Omental fat pad (tissue), 4 donors: ENCODE measurements around the gene UNC5A. TPM values are rescaled to one million over a fixed set of nuclear protein-coding genes. Genes with fewer than 3 reads are reported as not detected.

Experiments used
- ATAC-seq: fragments of 150-250 bp; one replicate; pipeline ENCODE4 v1.9.1; 2016; ENCODE audit warnings: mild to moderate bottlenecking, moderate library complexity; ENCODE audit not compliant: low FRiP score
- DNase-seq: peaks from one replicate; pipeline ENCODE4 v3.0.0-alpha.2; 2019; ENCODE audit warnings: low spot score
- CTCF ChIP-seq, 3 donors: fragments of 450-650 bp; IDR thresholded peaks; one replicate each; pipeline ENCODE4 v1.5.1; 2016 to 2017; ENCODE audit warnings: antibody characterized with exemption in 3 of 3, mild to moderate bottlenecking in 3 of 3, moderate library complexity in 2 of 3
- total RNA-seq, 4 donors: library from RNA; depleted of rRNA; stranded (reverse); fragments of >200 nt; gene quantifications; one replicate each; pipeline ENCODE4 v1.1.0, GENCODE V29; 2016

UNC5A gene
- total RNA-seq, 4 donors from 2014 or later = 0.12 to 0.75 (median 0.28) TPM; not detected in 1

- ATAC-seq (no peak), DNase-seq (no peak)
- TF ChIP-seq CTCF (IDR thresholded peaks at IDR 0.05) = no peak
Measured at GRCh38 chr5:176794509-176794908, 15.8 kb upstream of the UNC5A start.

DNA sequence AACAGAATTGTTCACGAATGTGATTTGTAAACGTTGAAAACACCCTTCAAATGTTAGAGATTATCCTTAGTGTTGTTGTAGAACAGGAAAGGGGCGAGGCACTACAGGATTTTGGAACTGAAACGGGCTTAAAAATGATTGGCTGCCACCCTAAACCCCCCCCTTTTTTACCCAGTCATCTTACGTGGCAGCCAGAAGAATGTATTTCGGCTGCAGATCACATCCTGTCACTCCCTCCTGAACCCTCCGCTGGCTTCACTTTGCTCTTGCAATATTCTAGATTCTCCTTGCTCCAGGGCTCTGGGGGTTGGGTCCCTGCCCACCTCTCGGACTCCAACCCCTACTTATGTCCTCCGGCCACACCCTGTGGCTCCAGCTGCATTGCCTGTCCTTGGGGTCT, 13.9 kb upstream of the UNC5A start:
- no peak for TF ChIP-seq CTCF (IDR thresholded peaks at IDR 0.05)
- ATAC-seq (no peak), DNase-seq (no peak)

DNA sequence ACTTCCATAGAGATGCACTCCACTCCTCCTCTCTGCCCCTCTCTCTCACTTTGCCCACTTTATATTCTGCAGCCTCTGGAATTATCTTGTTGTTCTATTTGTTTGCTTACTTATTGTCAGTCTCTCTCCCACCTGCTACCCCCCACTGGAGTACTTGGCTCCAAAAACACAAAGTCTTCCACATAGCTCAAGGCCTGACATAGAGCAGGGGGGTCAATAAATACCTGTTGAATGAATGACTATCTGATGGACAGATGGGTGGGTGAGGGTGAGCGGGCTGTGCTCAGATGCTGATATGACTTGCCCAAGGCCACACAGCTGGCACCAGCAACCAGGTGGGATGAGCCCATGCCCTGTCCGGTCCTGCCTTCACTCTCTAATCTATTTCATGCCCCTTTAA, 13.4 kb upstream of the UNC5A start:
- no peak for DNase-seq
- TF ChIP-seq CTCF (IDR thresholded peaks at IDR 0.05) = no peak
- ATAC-seq = no peak

- no peak for TF ChIP-seq CTCF (IDR thresholded peaks at IDR 0.05)
- DNase-seq (no peak), ATAC-seq (no peak)
Measured at GRCh38 chr5:176797456-176798050, 12.8 kb upstream of the UNC5A start.

- no peak for DNase-seq
- no peak for TF ChIP-seq CTCF (IDR thresholded peaks at IDR 0.05)
- ATAC-seq = no peak
Measured at GRCh38 chr5:176798086-176798876, 12.1 kb upstream of the UNC5A start.

DNA sequence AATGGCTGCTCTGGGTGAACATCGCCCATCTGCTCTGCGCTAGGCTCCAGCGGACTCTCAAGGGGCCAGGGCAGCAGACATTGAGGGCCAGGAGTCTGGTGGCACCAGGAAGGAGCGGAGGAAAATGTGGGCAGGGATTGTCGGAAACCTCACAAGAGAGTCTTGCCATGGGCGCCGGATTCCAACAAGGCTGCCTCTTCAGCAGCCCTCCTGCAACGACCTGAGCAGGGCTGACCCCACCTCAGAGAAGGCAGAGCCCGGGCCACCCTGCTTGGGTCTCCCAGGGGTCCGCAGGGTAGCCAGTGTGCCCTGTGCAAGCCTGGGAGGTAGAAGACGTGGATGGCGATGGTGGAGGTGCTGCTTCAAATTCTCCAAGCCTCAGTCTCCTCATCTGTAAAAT, 11.4 kb upstream of the UNC5A start:
- DNase-seq (no peak), ATAC-seq (no peak)
- TF ChIP-seq CTCF (IDR thresholded peaks at IDR 0.05) = no peak

DNA sequence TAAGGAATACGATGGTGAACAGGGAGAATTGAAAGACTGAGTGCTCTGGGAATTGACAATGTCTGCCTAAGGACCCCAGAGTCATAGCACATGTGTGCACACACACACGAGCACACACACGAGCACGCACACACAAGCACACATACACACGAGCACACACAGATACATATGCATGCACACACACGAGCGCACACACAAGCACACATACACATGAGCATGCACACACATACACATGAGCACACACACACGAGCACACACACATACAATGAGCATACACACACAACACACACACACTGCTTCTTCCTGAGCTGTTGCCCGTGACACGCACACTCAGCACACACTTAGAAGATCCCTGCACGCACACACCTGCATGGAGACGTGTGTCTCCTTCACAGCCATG, 10.9 kb upstream of the UNC5A start:
- DNase-seq (no peak), ATAC-seq (no peak)
- TF ChIP-seq CTCF (IDR thresholded peaks at IDR 0.05) = no peak
